ENCODE results near the gene SLC26A8. TPM values are rescaled to one million over a fixed set of nuclear protein-coding genes. Genes with fewer than 3 reads are reported as not detected.

The SLC26A8 gene
- total RNA-seq, 1 donor = not detected

DNA sequence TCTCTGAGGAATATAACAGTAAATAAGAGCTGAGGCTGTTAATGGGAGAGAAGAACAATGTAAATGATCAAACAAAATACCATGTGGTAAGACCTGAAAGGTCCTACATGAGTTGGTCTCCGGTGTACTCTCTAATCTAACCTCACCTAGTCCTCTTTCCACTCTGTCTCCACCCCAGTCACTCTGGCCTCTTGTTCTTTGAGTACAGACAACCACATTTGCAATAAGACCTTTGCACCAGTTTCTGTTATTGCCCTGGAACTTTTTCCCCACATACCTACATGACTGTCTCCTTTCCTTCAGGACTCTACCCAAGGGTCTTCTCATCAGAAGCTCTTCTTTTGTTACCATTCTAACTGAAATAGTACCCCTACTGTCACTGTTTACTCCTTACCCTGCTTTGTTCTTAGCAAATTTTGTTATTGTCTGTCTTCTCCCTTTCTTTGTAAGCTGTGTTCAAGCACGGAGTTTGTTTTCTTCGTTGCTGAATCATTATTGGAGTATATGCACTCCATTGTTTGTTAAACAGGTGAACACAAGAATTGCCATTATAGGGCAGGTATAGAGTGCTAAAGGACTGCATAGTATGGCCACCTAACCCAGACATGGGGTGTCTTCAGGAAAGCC, 40.4 kb upstream of the SLC26A8 start:
- DNase-seq (ENCODE audit: low read depth) = no peak
- no peak overlapping the region for H3K4me3 ChIP-seq (ENCODE audit: low read depth, low read length)
- TF ChIP-seq, protein P1, sequence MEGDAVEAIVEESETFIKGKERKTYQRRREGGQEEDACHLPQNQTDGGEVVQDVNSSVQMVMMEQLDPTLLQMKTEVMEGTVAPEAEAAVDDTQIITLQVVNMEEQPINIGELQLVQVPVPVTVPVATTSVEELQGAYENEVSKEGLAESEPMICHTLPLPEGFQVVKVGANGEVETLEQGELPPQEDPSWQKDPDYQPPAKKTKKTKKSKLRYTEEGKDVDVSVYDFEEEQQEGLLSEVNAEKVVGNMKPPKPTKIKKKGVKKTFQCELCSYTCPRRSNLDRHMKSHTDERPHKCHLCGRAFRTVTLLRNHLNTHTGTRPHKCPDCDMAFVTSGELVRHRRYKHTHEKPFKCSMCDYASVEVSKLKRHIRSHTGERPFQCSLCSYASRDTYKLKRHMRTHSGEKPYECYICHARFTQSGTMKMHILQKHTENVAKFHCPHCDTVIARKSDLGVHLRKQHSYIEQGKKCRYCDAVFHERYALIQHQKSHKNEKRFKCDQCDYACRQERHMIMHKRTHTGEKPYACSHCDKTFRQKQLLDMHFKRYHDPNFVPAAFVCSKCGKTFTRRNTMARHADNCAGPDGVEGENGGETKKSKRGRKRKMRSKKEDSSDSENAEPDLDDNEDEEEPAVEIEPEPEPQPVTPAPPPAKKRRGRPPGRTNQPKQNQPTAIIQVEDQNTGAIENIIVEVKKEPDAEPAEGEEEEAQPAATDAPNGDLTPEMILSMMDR (IDR thresholded peaks at IDR 0.05; ENCODE audit: insufficient read depth, low read depth, low read length) = no peak

DNA sequence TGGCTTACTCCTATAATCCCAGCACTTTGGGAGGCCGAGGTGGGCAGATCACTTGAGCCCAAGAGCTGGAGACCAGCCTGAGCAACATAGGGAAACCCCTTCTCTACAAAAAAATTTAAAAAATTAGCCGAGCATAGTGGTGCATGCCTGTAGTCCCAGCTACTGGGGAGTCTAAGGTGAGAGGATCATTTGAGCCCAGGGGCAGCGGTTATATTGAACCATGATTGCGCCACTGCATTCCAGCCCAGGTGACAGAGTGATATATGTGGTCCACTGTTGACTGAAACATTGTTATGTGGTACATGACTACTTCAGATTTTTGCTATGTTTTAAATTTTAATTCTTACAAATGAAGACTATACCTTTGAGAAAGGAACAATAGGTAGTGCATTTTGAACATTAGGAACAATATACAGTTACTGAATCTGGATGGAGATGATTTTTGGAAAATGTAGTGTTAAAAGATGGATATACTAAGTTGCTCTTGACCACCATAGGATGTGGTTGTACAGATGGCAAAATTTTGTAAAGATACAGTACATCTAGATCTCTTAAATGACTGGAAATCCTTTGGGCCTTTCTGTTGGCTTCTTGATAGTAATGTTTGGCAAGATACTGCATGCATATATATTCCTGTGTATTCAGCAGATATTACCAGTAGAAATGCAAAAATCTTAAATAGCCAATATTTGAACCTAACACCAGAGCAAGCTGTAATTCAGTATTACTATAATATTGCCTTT, 39.0 kb upstream of the SLC26A8 start:
- no peak overlapping the region for H3K4me3 ChIP-seq (ENCODE audit: low read depth, low read length)
- no peak for DNase-seq (ENCODE audit: low read depth)
- TF ChIP-seq, protein P1 (IDR thresholded peaks at IDR 0.05; ENCODE audit: insufficient read depth, low read depth, low read length) = no peak

DNA sequence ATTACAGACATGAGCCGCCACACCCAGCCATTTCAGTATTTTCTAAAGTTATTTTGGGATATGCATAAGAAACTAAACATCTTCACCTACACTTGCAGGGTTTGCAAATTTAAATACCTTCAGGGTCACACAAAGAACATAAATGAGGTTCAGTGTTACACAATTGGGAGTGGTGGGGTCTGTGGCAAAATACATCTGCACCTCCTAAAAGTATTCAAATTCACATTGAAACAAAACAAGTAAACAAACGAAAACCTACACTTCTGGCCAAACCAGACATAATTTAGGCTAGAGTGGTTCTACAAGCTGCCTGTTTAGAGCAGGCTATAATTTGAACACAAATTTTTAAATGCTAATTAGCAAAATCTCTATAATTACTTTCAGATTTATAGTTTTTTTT, 37.8 kb upstream of the SLC26A8 start:
- H3K4me3 ChIP-seq (ENCODE audit: low read depth, low read length) = no peak overlapping the region
- TF ChIP-seq, protein P1 (IDR thresholded peaks at IDR 0.05; ENCODE audit: insufficient read depth, low read depth, low read length) = no peak
- DNase-seq (ENCODE audit: low read depth) = no peak

DNA sequence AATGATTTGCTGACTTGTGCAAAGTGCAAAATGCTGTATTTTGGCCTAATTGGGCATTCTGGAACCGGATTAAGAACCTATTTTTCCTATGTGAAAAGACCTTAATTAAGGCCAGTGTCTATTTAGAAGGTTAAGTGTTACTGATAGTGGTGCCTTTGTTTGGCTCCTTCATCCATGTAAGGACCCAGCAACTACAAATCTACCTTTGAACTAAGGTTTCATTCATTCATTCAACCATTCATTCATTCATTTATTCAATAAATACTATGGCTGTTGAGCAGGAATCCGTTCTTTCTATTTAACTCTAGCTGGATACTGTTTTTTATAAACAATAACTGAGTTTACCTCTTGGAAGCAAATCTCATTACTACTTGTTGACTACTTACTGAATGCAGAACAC, 36.8 kb upstream of the SLC26A8 start:
- TF ChIP-seq, protein P1 (IDR thresholded peaks at IDR 0.05; ENCODE audit: insufficient read depth, low read depth, low read length) = no peak
- no peak overlapping the region for H3K4me3 ChIP-seq (ENCODE audit: low read depth, low read length)
- DNase-seq (ENCODE audit: low read depth) = no peak

DNA sequence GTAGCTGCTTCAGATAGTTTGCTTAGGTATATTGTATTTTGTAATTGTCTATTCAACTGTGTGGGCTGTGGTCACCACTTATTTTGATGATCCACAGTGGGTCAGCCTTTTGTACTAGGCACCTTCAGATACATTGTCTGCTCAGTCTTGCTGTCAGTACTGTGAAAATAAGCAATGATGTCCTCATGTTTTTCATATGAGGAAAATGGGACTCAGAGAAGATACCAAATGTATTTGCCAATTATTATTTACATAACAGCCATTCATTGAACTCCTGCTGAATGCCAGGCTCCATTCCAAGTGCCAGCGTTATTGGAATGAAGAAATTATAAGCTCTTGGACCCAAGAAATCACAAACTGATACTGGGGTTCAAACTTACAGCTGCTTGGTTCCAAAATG, 31.7 kb upstream of the SLC26A8 start:
- no peak for DNase-seq (ENCODE audit: low read depth)
- TF ChIP-seq, protein P1 (IDR thresholded peaks at IDR 0.05; ENCODE audit: insufficient read depth, low read depth, low read length) = no peak
- H3K4me3 ChIP-seq (ENCODE audit: low read depth, low read length) = no peak overlapping the region

DNA sequence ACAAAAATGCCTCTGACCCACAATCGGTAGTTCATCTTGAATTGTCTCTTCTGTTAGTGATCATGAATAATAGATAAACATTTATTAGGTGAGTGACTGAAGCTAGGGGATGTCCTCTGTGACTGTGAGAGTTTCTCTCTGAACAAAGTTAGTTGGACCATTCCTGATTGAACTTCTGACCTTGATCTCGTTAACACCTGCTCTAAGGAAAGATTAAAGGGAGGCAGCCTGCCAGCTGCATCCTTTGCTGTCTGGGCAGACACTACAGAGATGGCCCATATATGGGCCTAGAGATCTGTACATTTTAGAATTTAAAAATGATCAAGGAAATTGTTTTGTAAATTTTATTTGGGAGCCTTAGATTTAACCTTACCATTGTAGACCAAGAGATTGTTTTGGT, 30.5 kb upstream of the SLC26A8 start:
- no peak overlapping the region for H3K4me3 ChIP-seq (ENCODE audit: low read depth, low read length)
- DNase-seq (ENCODE audit: low read depth) = no peak
- TF ChIP-seq, protein P1 (IDR thresholded peaks at IDR 0.05; ENCODE audit: insufficient read depth, low read depth, low read length) = no peak

Data from fibroblast of villous mesenchyme (primary cell).